Neutrophil (primary cell): ENCODE results near the gene TRPV2.

Experiments used
- H3K27ac ChIP-seq: fragments of 200-600 bp; sonication (generic); 2 replicates; pipeline ENCODE4 v1.5.1; 2016; ENCODE audit warnings: mild to moderate bottlenecking, moderate library complexity
- H3K27me3 ChIP-seq: fragments of 200-600 bp; sonication (generic); 2 replicates; pipeline ENCODE4 v1.6.0; 2016; ENCODE audit warnings: mild to moderate bottlenecking
- H3K36me3 ChIP-seq: fragments of 200-600 bp; sonication (generic); 2 replicates; pipeline ENCODE4 v1.5.1; 2017
- H3K4me1 ChIP-seq, 2 experiments: fragments of 200-600 bp in 1 of 2; sonication (generic) in 1 of 2; 1 replicate in 1 of 2; 2 replicates in 1 of 2; pipeline versions ENCODE4 v1.5.1 to v1.6.1; 2013 to 2016; ENCODE audit warnings: low read depth in 1 of 2, low read length in 1 of 2, mild to moderate bottlenecking in 1 of 2, moderate library complexity in 1 of 2; ENCODE audit not compliant: control insufficient read depth in 1 of 2, insufficient read depth in 1 of 2
- H3K4me3 ChIP-seq, 2 experiments: fragments of 200-600 bp in 1 of 2; sonication (generic) in 1 of 2; 1 replicate in 1 of 2; 2 replicates in 1 of 2; pipeline ENCODE4 v1.5.1; 2013 to 2016; ENCODE audit warnings: low read depth in 1 of 2, low read length in 1 of 2, mild to moderate bottlenecking in 1 of 2, moderate library complexity in 1 of 2
- H3K9me3 ChIP-seq: fragments of 200-600 bp; sonication (generic); 2 replicates; pipeline ENCODE4 v1.5.1; 2016
- CTCF ChIP-seq: fragments of 200-600 bp; sonication (generic); IDR thresholded peaks from 2 replicates; pipeline ENCODE4 v1.5.1; 2016; ENCODE audit warnings: antibody characterized with exemption

TRPV2 gene

GRCh38 chr17:16406742-16407674 lies 8.4 kb upstream of the TRPV2 start:
- Histone ChIP-seq H3K4me3 (no peak overlapping the region), H3K36me3 (no peaks in the 10 kb centered on the region), H3K27me3 (peaks cover 57% of the 10 kb centered on the region), H3K27ac (no peak overlapping the region), H3K4me1 (peaks cover 6 to 8% of the 10 kb centered on the region in 2 experiments), H3K9me3 (no peaks in the 10 kb centered on the region)
- TF ChIP-seq CTCF = no peak

DNA sequence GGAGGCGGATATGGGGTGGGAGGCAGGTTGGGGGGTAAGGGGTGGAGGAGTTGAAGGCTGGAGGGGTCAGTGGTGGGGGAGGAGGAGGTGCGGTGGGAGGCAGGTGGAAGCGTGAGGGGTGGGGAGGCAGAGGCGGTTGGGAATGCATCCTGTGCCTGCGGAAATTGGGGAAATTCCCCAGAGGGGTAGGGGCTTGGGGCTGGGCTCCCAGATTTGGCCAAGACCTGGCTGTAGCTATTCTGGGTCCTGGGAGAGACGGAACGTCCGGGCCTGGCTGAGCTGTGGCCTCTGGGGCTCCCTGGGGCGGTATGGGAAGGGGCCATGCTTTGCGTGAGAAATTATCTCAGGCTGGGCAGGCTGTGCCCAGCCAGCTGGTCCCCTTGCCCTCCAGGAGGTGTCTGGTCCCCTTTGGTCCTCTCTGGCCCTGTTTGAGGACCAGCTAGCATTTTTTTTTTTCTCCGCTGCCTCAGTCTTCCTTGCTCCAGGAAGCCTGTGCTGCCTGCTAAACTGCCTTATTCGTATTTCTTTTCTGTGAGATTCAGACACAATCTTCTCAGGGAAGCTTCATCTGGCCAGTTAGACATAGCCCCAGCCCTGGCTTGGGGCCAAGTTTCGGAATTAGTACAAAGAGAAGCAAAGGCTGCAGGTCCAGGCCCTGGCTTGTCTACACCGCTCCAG lies 7.3 kb upstream of the TRPV2 start:
- H3K4me1 ChIP-seq = peaks cover 6 to 8% of the 10 kb centered on the region in 2 experiments
- H3K27ac ChIP-seq = no peak overlapping the region
- H3K27me3 ChIP-seq = peaks cover 57% of the 10 kb centered on the region
- H3K36me3 ChIP-seq = no peaks in the 10 kb centered on the region
- H3K9me3 ChIP-seq = no peaks in the 10 kb centered on the region
- TF ChIP-seq CTCF = no peak
- no peak overlapping the region for H3K4me3 ChIP-seq

DNA sequence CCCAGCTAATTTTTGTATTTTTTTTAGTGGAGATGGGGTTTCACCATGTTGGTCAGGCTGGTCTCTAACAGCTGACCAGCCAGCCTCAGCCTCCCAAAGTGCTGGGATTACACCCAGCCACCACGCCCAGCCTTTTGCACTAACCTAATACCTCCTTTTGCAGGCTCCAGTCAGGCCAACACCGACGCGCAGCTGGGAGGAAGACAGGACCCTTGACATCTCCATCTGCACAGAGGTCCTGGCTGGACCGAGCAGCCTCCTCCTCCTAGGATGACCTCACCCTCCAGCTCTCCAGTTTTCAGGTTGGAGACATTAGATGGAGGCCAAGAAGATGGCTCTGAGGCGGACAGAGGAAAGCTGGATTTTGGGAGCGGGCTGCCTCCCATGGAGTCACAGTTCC lies 2.0 kb downstream of the TRPV2 start:
- peaks cover 22 to 25% of the 10 kb centered on the region in 2 experiments for H3K4me1 ChIP-seq
- no peak for TF ChIP-seq CTCF
- H3K4me3 ChIP-seq = no peak overlapping the region
- H3K27me3 ChIP-seq = no peaks in the 10 kb centered on the region
- peaks cover 48% of the 10 kb centered on the region for H3K36me3 ChIP-seq
- peak overlapping the region; percentile 96 for H3K27ac ChIP-seq
- H3K9me3 ChIP-seq = no peaks in the 10 kb centered on the region

DNA sequence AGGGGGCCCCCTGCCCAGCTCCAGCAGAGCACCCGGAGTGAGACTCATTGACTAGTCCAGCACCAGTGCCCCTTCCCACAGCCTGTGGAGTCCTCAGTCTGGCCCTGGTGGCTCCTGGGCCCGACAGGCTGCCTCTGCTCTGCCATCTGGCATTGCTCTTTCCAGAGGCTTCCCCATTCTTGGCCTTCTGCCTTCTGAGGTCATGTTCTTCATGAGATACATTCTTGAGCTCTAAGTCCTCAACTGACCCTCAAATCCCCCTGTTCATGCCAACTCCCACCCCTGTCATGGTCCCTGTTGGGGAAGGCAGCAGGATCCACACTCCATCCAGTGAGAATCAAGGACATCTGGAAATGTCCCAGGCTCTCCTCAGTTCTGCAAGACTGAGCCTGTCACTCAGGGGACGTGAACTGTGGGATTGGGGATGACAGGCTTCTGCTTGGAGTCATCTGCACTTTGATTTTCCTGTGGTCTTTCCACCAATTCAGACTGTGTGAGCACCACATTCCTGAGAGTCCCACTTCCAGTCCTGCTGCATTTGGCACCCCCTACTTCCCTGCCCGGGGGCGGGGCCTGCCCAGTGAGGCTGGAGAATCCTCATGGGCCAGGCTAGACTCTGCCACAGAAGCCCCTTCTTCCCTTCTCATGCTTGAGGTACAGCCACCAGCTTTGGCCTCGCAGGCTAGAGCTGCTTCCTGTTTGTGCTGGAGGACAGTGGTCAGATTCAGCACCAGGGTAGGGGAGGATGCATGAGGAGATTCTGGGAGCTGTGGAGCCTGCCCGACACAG lies 2.7 kb downstream of the TRPV2 start:
- H3K9me3 ChIP-seq = no peaks in the 10 kb centered on the region
- no peak overlapping the region for H3K27ac ChIP-seq
- no peak overlapping the region for H3K4me3 ChIP-seq
- peaks cover 55% of the 10 kb centered on the region for H3K36me3 ChIP-seq
- no peak for TF ChIP-seq CTCF
- H3K27me3 ChIP-seq = no peaks in the 10 kb centered on the region
- H3K4me1 ChIP-seq = peaks cover 22 to 25% of the 10 kb centered on the region in 2 experiments

GRCh38 chr17:16418685-16419068 lies 3.3 kb downstream of the TRPV2 start:
- Histone ChIP-seq H3K4me1 (peaks cover 22 to 25% of the 10 kb centered on the region in 2 experiments), H3K27me3 (no peaks in the 10 kb centered on the region), H3K9me3 (no peaks in the 10 kb centered on the region), H3K36me3 (peaks cover 61% of the 10 kb centered on the region), H3K27ac (no peak overlapping the region), H3K4me3 (no peak overlapping the region)
- no peak for TF ChIP-seq CTCF
